Measurements from ENCODE around the gene RNF41. TPM values are rescaled to one million over a fixed set of nuclear protein-coding genes. Genes with fewer than 3 reads are reported as not detected.

RNF41 gene
- polyA plus RNA-seq, 1 of the 3 experiments (the other 2 are of a cell fraction): 127 TPM

DNA sequence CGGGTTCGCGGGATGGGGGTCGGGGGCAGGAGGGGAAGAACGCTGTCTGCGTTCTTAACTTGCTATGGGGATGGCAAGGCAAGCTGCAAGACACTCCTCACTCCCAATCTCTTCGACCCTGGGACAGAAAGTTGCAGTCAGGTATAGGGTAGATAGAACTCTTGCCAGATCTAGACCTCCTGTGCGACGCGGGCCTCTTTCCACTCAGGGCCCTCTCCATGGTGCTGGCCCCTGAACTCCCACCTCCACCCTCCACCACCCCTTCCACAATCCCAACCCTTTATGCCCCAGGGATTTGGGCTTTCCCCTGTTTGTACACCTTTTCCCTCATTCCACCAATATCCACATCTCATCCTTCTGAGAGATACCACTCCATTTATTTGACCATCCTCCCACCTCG is 3.2 kb upstream of the RNF41 start:
- H3K9ac ChIP-seq: peak overlapping the region; percentile 79
- H3K9me3 ChIP-seq: no peaks in the 10 kb centered on the region
- no peak overlapping the region; a peak in 1 of 4 replicates for H3K27ac ChIP-seq (ENCODE audit: low read depth in 2 of 2, low read length in 1 of 2)
- peaks cover 13% of the 10 kb centered on the region for H3K79me2 ChIP-seq (ENCODE audit: insufficient read depth)
- no peak for DNase-seq
- H3K4me2 ChIP-seq: peak overlapping the region; percentile 91
- peaks cover 13 to 22% of the 10 kb centered on the region in 2 experiments; a peak in 2 of 4 replicates for H3K4me1 ChIP-seq (ENCODE audit: control insufficient read depth in 1 of 2, insufficient read depth in 2 of 2, low read depth in 1 of 2, low read length in 1 of 2)
- no peaks in the 10 kb centered on the region for H4K20me1 ChIP-seq (ENCODE audit: insufficient read depth)
- no peaks in the 10 kb centered on the region for H3K36me3 ChIP-seq (replicated peaks in 1 of 2; ENCODE audit: control insufficient read depth in 1 of 2, insufficient read depth in 2 of 2, low read length in 1 of 2)
- H2AFZ ChIP-seq (ENCODE audit: low read depth): peak overlapping the region; percentile 87; the same call in 1 of the 2 replicates
- ChIA-PET CTCF (interaction anchor here (0.7 to 2.4 kb wide), 6 partner anchors 19 to 239 kb away, joined by 3 to 9 read pairs (median 7); partner anchors contain the start of genes ANKRD52 and SMARCC2), POLR2A (no interaction called here)
- H3F3A ChIP-seq (replicated peaks; ENCODE audit: insufficient read depth): peaks cover 24% of the 10 kb centered on the region
- H3K27me3 ChIP-seq (ENCODE audit: insufficient read depth): no peaks in the 10 kb centered on the region
- peak overlapping the region; percentile 67 to 97 for H3K4me3 ChIP-seq (ENCODE audit: low read depth in 2 of 2, low read length in 1 of 2)
- no peaks in the 10 kb centered on the region for H3K9me2 ChIP-seq
- TF ChIP-seq USF2 (IDR thresholded peaks at IDR 0.05; ENCODE audit: borderline replicate concordance, low read depth, low read length) (no peak), REST (IDR thresholded peaks at IDR 0.05; ENCODE audit: low read depth, low read length) (peak; percentile 91), RFX5 (IDR thresholded peaks at IDR 0.05; ENCODE audit: low read length) (no peak), MXI1 (IDR thresholded peaks at IDR 0.05; ENCODE audit: low read depth, low read length) (no peak), NFIC (IDR thresholded peaks at IDR 0.05; ENCODE audit: borderline replicate concordance) (no peak), SIN3A (IDR thresholded peaks at IDR 0.05; ENCODE audit: borderline replicate concordance, low read depth, low read length) (no peak)
- WGBS (ENCODE audit: low lambda C conversion rate): 50% methylated on average over 9 of the region's 11 CpGs

DNA sequence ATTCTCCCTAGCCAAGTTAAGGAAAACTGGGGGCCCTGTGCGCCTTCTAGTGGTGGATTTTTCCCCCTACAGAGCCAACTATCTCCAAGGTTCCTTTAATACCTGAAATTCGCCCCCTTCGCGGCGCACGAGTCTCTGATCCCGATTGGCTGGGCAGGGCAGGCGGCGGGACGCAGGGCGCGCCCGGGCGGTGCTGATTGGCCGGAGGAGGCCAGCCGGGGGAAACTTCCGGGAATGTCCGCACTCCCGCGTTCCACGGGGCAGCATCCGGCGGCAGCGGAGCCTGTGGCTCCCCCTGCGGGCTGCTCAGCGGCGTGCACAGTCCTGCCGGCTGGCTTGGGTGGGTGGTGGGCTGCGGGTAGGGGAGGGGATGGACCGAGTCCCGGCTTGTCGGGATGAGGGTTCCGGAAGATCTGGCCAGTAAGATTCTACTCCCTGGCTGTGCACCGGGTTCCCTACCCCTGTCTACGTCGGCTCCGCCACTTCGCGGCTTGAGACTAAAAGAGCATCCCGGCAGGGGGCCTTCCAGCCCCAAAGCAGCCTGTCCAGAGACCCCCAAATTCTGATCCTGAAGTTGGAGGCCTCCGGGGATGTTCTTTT is 2.5 kb upstream of the RNF41 start, which contains the start of gene NABP2:
Gene NABP2, plus strand, starts transcription at position 241 of the 600 bp plus-strand sequence. CDS start 515 bp downstream, outside the sequence.
- H3K4me1 ChIP-seq (ENCODE audit: control insufficient read depth in 1 of 2, insufficient read depth in 2 of 2, low read depth in 1 of 2, low read length in 1 of 2): peaks cover 13 to 22% of the 10 kb centered on the region in 2 experiments; a peak in 2 of 4 replicates
- H2AFZ ChIP-seq (ENCODE audit: low read depth): peak within 1 kb of the TSS; percentile 90
- peak within 1 kb of the TSS; percentile 91 for H3K4me2 ChIP-seq
- H3K4me3 ChIP-seq (ENCODE audit: low read depth in 2 of 2, low read length in 1 of 2): peak within 1 kb of the TSS; percentile 67 to 97
- H3K36me3 ChIP-seq (replicated peaks in 1 of 2; ENCODE audit: control insufficient read depth in 1 of 2, insufficient read depth in 2 of 2, low read length in 1 of 2): no peaks in the 10 kb centered on the region
- ChIA-PET POLR2A (no interaction called here), CTCF (interaction anchor here (1.0 to 4.1 kb wide), 6 partner anchors 17 to 133 kb away, joined by 3 to 47 read pairs (median 15); partner anchors contain the start of genes SMARCC2 and ZC3H10)
- H3F3A ChIP-seq (replicated peaks; ENCODE audit: insufficient read depth): peaks cover 24% of the 10 kb centered on the region
- peak within 1 kb of the TSS; percentile 62 to 64 for H3K27ac ChIP-seq (ENCODE audit: low read depth in 2 of 2, low read length in 1 of 2)
- WGBS (ENCODE audit: low lambda C conversion rate): under 1% methylated on average over 29 of the region's 41 CpGs
- peaks cover 20% of the 10 kb centered on the region for H3K79me2 ChIP-seq (ENCODE audit: insufficient read depth)
- H3K27me3 ChIP-seq (ENCODE audit: insufficient read depth): no peaks in the 10 kb centered on the region
- H3K9me3 ChIP-seq: no peaks in the 10 kb centered on the region
- H3K9ac ChIP-seq: peak within 1 kb of the TSS; percentile 79
- no peaks in the 10 kb centered on the region for H3K9me2 ChIP-seq
- DNase-seq: peak; percentile 98
- no peaks in the 10 kb centered on the region for H4K20me1 ChIP-seq (ENCODE audit: insufficient read depth)
- TF ChIP-seq NFIC (IDR thresholded peaks at IDR 0.05; ENCODE audit: borderline replicate concordance): peak; percentile 53
- peak; percentile 94 for TF ChIP-seq ELF1 (IDR thresholded peaks at IDR 0.05)
- peak; percentile 82; the same call in 1 of the 2 replicates for TF ChIP-seq MXI1 (IDR thresholded peaks at IDR 0.05; ENCODE audit: low read depth, low read length)
- TF ChIP-seq NRF1 (IDR thresholded peaks at IDR 0.05; ENCODE audit: low read depth, low read length): no peak
- no peak for TF ChIP-seq EZH2phosphoT487 (IDR thresholded peaks at IDR 0.05; ENCODE audit: borderline replicate concordance, low read depth)
- TF ChIP-seq, protein P1, sequence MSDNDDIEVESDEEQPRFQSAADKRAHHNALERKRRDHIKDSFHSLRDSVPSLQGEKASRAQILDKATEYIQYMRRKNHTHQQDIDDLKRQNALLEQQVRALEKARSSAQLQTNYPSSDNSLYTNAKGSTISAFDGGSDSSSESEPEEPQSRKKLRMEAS (IDR thresholded peaks at IDR 0.05; ENCODE audit: low read depth): peak; percentile 67; the same call in 1 of the 2 replicates
- no peak for TF ChIP-seq GATA2 (CRISPR knock-in tag; IDR thresholded peaks at IDR 0.05)
- TF ChIP-seq ZBTB33 (IDR thresholded peaks at IDR 0.05; ENCODE audit: borderline replicate concordance, low read depth): no peak
- TF ChIP-seq FOSL2 (IDR thresholded peaks at IDR 0.05; ENCODE audit: borderline replicate concordance, low read depth): no peak
- TF ChIP-seq, protein P2, sequence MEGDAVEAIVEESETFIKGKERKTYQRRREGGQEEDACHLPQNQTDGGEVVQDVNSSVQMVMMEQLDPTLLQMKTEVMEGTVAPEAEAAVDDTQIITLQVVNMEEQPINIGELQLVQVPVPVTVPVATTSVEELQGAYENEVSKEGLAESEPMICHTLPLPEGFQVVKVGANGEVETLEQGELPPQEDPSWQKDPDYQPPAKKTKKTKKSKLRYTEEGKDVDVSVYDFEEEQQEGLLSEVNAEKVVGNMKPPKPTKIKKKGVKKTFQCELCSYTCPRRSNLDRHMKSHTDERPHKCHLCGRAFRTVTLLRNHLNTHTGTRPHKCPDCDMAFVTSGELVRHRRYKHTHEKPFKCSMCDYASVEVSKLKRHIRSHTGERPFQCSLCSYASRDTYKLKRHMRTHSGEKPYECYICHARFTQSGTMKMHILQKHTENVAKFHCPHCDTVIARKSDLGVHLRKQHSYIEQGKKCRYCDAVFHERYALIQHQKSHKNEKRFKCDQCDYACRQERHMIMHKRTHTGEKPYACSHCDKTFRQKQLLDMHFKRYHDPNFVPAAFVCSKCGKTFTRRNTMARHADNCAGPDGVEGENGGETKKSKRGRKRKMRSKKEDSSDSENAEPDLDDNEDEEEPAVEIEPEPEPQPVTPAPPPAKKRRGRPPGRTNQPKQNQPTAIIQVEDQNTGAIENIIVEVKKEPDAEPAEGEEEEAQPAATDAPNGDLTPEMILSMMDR (IDR thresholded peaks at IDR 0.05): peak; percentile 89
- no peak for TF ChIP-seq TCF12 (IDR thresholded peaks at IDR 0.05)
- TF ChIP-seq JUND (IDR thresholded peaks at IDR 0.05): no peak
- 0 out of 2 replicates have a peak, but pooled peaks have one; percentile 11 for TF ChIP-seq MEF2A (IDR thresholded peaks at IDR 0.05; ENCODE audit: borderline replicate concordance, low read depth)
- peak; percentile 75; the same call in 1 of the 2 replicates for TF ChIP-seq YY1 (IDR thresholded peaks at IDR 0.05; ENCODE audit: low read depth)
